ENCODE measurements around the gene CALCOCO2. TPM values are rescaled to one million over a fixed set of nuclear protein-coding genes. Genes with fewer than 3 reads are reported as not detected.
A peak's percentile ranks its signal among the peaks of the same experiment; 100 is the strongest.
"Not testable (repeated sequence)": the region's sequence is repeated elsewhere in the genome, so short reads cannot be mapped to it uniquely, and the experiment has no call there.

The CALCOCO2 gene
- total RNA-seq, 3 donors from 2014 or later, result 181 to 296 (median 224) TPM

DNA sequence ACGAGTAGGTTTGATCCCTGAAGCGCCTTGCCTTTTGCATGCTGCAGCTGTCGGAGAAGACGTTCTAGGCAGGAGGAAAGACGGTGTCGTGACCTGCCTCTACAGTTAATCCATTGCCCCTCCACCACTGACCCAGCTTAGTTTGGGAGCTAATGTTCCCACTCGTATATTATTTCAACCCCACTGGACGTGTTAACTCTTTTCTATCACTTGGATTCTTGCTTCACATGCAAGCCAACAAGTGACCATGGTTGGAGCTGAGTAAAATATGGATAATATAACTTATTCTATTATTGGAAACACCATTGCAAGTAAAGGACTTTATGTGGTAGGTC, 681 bp downstream of the CALCOCO2 start:
- Histone ChIP-seq H3K4me1 (ENCODE audit: low read depth) (peaks cover 28% of the 10 kb centered on the region), H3K4me3 (peak overlapping the region; percentile 43), H3K9me3 (no peaks in the 10 kb centered on the region), H3K36me3 (ENCODE audit: low read depth) (no peaks in the 10 kb centered on the region)
- TF ChIP-seq, protein P1, sequence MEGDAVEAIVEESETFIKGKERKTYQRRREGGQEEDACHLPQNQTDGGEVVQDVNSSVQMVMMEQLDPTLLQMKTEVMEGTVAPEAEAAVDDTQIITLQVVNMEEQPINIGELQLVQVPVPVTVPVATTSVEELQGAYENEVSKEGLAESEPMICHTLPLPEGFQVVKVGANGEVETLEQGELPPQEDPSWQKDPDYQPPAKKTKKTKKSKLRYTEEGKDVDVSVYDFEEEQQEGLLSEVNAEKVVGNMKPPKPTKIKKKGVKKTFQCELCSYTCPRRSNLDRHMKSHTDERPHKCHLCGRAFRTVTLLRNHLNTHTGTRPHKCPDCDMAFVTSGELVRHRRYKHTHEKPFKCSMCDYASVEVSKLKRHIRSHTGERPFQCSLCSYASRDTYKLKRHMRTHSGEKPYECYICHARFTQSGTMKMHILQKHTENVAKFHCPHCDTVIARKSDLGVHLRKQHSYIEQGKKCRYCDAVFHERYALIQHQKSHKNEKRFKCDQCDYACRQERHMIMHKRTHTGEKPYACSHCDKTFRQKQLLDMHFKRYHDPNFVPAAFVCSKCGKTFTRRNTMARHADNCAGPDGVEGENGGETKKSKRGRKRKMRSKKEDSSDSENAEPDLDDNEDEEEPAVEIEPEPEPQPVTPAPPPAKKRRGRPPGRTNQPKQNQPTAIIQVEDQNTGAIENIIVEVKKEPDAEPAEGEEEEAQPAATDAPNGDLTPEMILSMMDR (IDR thresholded peaks at IDR 0.05), result no peak
- intact Hi-C loops (cut with DNase I, micrococcal nuclease), result no loop called here
- DNase-seq (no peak), ATAC-seq (no peak)

GRCh38 chr17:48834973-48835372, 4.1 kb downstream of the CALCOCO2 start:
- H3K4me1 ChIP-seq (ENCODE audit: low read depth), result peaks cover 50% of the 10 kb centered on the region
- no peak overlapping the region for H3K4me3 ChIP-seq
- no peaks in the 10 kb centered on the region for H3K36me3 ChIP-seq (ENCODE audit: low read depth)
- no peak for ATAC-seq
- H3K9me3 ChIP-seq, result no peaks in the 10 kb centered on the region
- no peak for DNase-seq
- intact Hi-C loops (cut with DNase I, micrococcal nuclease), result no loop called here
- TF ChIP-seq, protein P1 (IDR thresholded peaks at IDR 0.05), result no peak

DNA sequence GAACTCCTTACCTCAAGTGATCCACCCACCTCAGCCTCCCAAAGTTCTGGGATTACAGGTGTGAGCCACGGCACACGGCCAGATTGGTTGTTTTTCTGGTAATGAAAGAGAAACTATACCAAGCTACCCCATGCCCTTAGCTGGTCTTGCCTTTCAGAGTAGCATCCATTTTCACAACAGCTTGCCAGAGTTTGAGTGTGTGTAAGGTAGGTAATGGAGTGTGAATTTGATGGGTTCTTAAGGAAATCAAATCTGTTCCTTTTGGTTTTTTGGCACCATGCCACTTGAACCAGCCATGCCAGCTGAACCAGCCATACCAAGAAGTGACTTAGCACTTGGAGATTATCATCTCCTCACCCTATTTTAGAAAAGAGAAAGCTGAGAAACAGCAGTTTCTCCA, 5.1 kb downstream of the CALCOCO2 start:
- H3K9me3 ChIP-seq, result no peaks in the 10 kb centered on the region
- intact Hi-C loops (cut with DNase I, micrococcal nuclease), result no loop called here
- H3K36me3 ChIP-seq (ENCODE audit: low read depth), result no peaks in the 10 kb centered on the region
- H3K4me3 ChIP-seq, result no peak overlapping the region
- DNase-seq (no peak), ATAC-seq (no peak)
- TF ChIP-seq, protein P1 (IDR thresholded peaks at IDR 0.05), result no peak
- peaks cover 60% of the 10 kb centered on the region for H3K4me1 ChIP-seq (ENCODE audit: low read depth)

DNA sequence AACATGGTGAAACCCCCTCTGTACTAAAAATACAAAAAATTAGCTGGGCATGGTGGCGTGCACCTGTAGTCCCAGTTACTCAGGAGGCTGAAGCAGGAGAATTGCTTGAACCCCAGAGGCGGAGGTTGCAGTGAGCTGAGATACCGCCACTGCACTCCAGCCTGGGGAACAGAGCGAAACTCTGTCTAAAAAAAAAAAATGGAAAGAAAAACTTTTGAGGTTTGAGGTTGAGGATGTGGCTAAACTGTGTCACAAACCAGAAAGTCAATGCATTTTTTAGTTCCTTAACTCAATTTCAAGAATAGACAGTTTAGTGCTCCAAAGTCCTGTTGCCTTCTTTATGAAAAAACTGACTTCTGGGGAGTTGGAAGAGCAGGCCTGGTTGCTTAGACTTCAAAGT, 6.6 kb downstream of the CALCOCO2 start:
- H3K9me3 ChIP-seq; H3K4me3 ChIP-seq; intact Hi-C loops (cut with DNase I, micrococcal nuclease); DNase-seq; H3K36me3 ChIP-seq (ENCODE audit: low read depth): not testable (repeated sequence)
- peaks cover 57% of the 10 kb centered on the region for H3K4me1 ChIP-seq (ENCODE audit: low read depth)
- peak; percentile 17 for ATAC-seq

DNA sequence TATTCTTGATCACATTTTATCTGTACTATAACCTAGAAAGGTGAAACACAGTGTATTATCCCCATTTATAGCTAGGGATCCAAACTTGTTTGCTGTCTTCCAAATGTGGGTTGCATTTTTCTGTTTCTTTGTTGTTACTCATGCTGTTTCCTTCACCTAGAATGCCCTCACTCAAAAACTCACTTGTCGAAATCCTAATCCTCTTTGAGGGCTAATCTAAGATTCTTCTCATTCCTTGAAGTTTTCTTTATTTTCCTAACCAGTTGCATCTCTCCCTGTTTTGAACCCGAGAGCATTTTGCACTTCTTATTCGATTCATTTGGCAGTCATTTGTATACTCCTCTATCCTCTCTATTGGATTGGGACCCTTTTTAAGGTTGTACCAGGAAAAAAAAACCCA, 9.6 kb downstream of the CALCOCO2 start:
- H3K9me3 ChIP-seq, result no peaks in the 10 kb centered on the region
- no peak overlapping the region for H3K4me3 ChIP-seq
- DNase-seq (no peak), ATAC-seq (no peak)
- TF ChIP-seq, protein P1 (IDR thresholded peaks at IDR 0.05), result no peak
- peaks cover 3% of the 10 kb centered on the region for H3K36me3 ChIP-seq (ENCODE audit: low read depth)
- peaks cover 48% of the 10 kb centered on the region for H3K4me1 ChIP-seq (ENCODE audit: low read depth)
- intact Hi-C loops (cut with DNase I, micrococcal nuclease), result no loop called here

- H3K9me3 ChIP-seq, result no peaks in the 10 kb centered on the region
- peaks cover 45% of the 10 kb centered on the region for H3K4me1 ChIP-seq (ENCODE audit: low read depth)
- TF ChIP-seq, protein P1 (IDR thresholded peaks at IDR 0.05), result no peak
- H3K36me3 ChIP-seq (ENCODE audit: low read depth), result peaks cover 3% of the 10 kb centered on the region
- H3K4me3 ChIP-seq, result no peak overlapping the region
- intact Hi-C loops (cut with DNase I, micrococcal nuclease), result no loop called here
- DNase-seq, result peak in 1 of 3 donors; percentile 47
- peak; percentile 80 for ATAC-seq
Observed at GRCh38 chr17:48841395-48841831, 10.6 kb downstream of the CALCOCO2 start.

All from mucosa of descending colon (tissue), 3 donors.